ENCODE measurements around the gene KCNJ12. TPM values are rescaled to one million over a fixed set of nuclear protein-coding genes. Genes with fewer than 3 reads are reported as not detected.
"Not testable (repeated sequence)": the region's sequence is repeated elsewhere in the genome, so short reads cannot be mapped to it uniquely, and the experiment has no call there.

Gene KCNJ12
- total RNA-seq, 1 donor from 2014 or later = 2.2 TPM

DNA sequence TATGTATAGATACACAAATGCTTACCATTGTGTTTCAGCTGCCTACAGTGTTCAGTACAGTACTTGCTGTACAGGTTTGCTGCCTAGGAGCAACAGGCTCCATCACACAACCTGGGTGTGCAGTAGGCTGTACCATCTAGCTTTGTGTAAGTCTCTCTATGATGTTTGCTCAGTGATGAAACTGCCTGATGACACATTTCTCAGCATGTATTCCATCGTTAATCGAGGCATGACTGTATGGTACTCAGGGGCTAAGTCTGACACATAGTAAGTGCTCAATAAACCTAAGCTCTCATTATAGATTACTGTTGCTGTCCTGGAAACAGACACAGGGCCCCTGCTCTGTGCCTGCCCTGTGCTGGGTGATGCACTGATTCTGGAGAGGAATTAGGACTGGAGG, 18.1 kb downstream of the KCNJ12 start:
- intact Hi-C loops (cut with DNase I) = no loop called here
- no peak overlapping the region for H3K4me3 ChIP-seq
- TF ChIP-seq POLR2A (IDR thresholded peaks at IDR 0.05) = no peak
- no peak for TF ChIP-seq POLR2AphosphoS5 (IDR thresholded peaks at IDR 0.05; ENCODE audit: insufficient read depth in 1 of 2, low read depth in 1 of 2)

DNA sequence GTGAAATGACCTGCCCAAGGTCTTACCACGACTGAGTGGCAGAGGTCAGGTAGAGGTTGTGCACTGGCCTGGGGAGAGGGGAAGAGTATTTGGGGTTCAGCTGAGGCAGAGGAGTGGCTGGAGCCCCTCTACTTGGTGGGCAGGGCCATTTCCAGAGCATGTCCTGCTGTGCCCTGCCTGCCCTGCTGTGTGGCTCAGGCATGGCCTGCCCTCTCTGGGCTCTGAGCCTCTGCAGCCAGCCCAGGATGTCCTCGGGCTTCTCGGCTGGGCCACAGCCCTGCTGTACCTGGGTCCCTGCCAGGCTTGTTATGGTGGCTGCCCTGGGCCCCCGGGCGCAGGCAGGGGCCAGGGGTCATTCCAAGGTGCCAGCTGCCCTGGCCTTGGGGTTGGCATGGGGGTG, 19.6 kb downstream of the KCNJ12 start:
- peaks cover 10% of the 10 kb centered on the region for H3K4me1 ChIP-seq
- intact Hi-C loops (cut with DNase I) = no loop called here
- DNase-seq (ENCODE audit: extremely low spot score in 2 of 2) = no peak
- no peaks in the 10 kb centered on the region for H3K36me3 ChIP-seq
- no peaks in the 10 kb centered on the region for H3K9me3 ChIP-seq
- H3K27me3 ChIP-seq = no peaks in the 10 kb centered on the region
- no peak for TF ChIP-seq POLR2AphosphoS5 (IDR thresholded peaks at IDR 0.05; ENCODE audit: insufficient read depth in 1 of 2, low read depth in 1 of 2)
- H3K4me3 ChIP-seq = no peak overlapping the region
- no peak overlapping the region for H3K27ac ChIP-seq

More for the DNA sequence above, 18.1 kb downstream of the KCNJ12 start:
- Histone ChIP-seq H3K9me3 (no peaks in the 10 kb centered on the region), H3K4me1 (peaks cover 9% of the 10 kb centered on the region), H3K27me3 (no peaks in the 10 kb centered on the region), H3K36me3 (no peaks in the 10 kb centered on the region), H3K27ac (no peak overlapping the region)
- DNase-seq (ENCODE audit: extremely low spot score in 2 of 2) = no peak

DNA sequence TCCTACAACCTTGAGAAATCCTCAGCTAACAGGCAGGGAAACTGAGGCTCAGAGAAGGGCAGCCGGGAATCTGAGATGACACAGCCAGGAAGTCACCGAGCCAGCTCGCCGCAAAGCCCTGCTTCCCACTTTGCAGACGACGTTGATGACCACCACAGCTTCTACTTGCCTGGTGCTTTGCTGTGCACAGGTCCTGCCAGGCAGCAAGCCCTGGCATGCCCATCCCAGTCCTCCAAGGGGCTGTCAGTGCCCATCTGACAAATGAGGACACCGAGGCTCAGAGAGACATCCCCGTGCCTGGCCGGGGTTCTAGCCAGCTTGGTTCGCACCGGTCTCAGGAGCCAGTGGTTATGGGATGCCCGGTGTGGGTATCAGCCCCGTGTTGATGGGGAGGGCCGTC, 20.1 kb downstream of the KCNJ12 start:
- no peak for DNase-seq (ENCODE audit: extremely low spot score in 2 of 2)
- no peaks in the 10 kb centered on the region for H3K27me3 ChIP-seq
- no peak overlapping the region for H3K4me3 ChIP-seq
- H3K4me1 ChIP-seq = peaks cover 15% of the 10 kb centered on the region
- intact Hi-C loops (cut with DNase I) = no loop called here
- no peaks in the 10 kb centered on the region for H3K36me3 ChIP-seq
- TF ChIP-seq POLR2AphosphoS5 (IDR thresholded peaks at IDR 0.05; ENCODE audit: insufficient read depth in 1 of 2, low read depth in 1 of 2) (no peak), POLR2A (IDR thresholded peaks at IDR 0.05) (no peak)
- TF ChIP-seq, protein P1, sequence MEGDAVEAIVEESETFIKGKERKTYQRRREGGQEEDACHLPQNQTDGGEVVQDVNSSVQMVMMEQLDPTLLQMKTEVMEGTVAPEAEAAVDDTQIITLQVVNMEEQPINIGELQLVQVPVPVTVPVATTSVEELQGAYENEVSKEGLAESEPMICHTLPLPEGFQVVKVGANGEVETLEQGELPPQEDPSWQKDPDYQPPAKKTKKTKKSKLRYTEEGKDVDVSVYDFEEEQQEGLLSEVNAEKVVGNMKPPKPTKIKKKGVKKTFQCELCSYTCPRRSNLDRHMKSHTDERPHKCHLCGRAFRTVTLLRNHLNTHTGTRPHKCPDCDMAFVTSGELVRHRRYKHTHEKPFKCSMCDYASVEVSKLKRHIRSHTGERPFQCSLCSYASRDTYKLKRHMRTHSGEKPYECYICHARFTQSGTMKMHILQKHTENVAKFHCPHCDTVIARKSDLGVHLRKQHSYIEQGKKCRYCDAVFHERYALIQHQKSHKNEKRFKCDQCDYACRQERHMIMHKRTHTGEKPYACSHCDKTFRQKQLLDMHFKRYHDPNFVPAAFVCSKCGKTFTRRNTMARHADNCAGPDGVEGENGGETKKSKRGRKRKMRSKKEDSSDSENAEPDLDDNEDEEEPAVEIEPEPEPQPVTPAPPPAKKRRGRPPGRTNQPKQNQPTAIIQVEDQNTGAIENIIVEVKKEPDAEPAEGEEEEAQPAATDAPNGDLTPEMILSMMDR (IDR thresholded peaks at IDR 0.05) = no peak
- H3K9me3 ChIP-seq = no peaks in the 10 kb centered on the region
- peak overlapping the region; percentile 81 for H3K27ac ChIP-seq

GRCh38 chr17:21397341-21398190, 21.4 kb downstream of the KCNJ12 start:
- DNase-seq (ENCODE audit: extremely low spot score in 2 of 2) = no peak
- peaks cover 25% of the 10 kb centered on the region for H3K4me1 ChIP-seq
- intact Hi-C loops (cut with DNase I) = no loop called here
- H3K27me3 ChIP-seq = no peaks in the 10 kb centered on the region
- no peaks in the 10 kb centered on the region for H3K36me3 ChIP-seq
- TF ChIP-seq POLR2AphosphoS5 (IDR thresholded peaks at IDR 0.05; ENCODE audit: insufficient read depth in 1 of 2, low read depth in 1 of 2) (peak in 1 of 2 donors; percentile 70), POLR2A (IDR thresholded peaks at IDR 0.05) (no peak)
- H3K4me3 ChIP-seq = no peak overlapping the region
- H3K9me3 ChIP-seq = no peaks in the 10 kb centered on the region
- H3K27ac ChIP-seq = peak overlapping the region; percentile 81

DNA sequence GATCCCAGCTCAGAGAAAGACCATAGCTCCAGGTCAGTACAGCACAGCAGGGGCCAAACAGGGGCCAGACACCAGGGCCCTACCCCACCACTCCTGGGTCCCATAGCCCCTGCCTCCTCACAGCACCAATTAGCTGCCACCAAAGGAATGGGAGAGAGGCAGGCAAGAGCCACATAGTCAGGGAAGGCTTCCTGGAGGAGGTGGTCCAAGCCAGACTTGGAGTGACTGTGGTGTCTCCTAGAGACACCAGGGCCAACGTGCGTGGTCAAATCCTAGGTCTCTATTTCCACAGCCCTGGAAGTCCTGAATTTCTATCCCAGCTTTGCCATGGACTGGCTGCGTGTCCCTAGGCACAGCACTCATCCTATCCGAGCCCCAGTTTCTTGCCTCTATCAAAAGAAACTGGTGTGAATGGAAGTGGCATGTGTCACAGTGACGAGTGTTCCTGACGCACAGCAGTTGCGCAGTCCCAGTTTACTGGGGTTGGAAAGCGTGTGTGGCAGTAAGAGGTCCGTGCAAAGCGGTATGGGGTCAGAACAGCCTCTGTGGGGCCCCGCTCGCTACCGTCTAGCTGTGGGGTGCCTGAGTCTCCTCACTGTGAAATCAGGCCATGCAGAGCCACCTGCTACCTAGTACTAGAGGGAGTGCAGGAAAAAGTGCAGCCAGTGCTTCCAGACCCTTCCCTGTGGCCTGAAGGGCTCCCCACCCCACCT, 23.5 kb downstream of the KCNJ12 start:
- intact Hi-C loops (cut with DNase I) = loop anchor here (5.0 kb wide), 1 partner anchor 288 kb away; no protein-coding TSS in a partner anchor
- Histone ChIP-seq H3K9me3 (no peaks in the 10 kb centered on the region), H3K36me3 (no peaks in the 10 kb centered on the region), H3K27ac (no peak overlapping the region), H3K4me1 (peaks cover 29% of the 10 kb centered on the region), H3K4me3 (no peak overlapping the region), H3K27me3 (no peaks in the 10 kb centered on the region)
- no peak for DNase-seq (ENCODE audit: extremely low spot score in 2 of 2)
- TF ChIP-seq POLR2AphosphoS5 (IDR thresholded peaks at IDR 0.05; ENCODE audit: insufficient read depth in 1 of 2, low read depth in 1 of 2) (no peak), POLR2A (IDR thresholded peaks at IDR 0.05) (no peak)

DNA sequence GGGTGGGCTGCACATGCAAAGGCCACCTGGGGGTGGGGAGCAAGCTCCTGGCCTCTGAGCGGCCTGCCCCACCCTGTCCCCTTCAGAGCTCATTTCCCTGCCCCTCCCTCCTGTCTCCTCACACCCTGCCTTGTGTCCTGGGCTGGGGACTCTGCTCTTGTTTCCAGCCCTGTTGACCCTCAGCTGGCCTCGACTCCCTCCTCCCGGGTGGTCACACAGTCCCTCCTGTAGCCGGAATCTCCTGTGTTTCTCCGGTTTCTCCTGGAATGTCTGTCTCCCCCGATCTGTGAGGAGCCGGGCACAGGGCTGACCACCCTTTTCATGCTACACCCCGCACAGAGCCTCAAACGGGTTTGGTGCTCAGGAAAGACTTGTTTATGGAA, 24.0 kb downstream of the KCNJ12 start:
- H3K9me3 ChIP-seq; H3K36me3 ChIP-seq; H3K27me3 ChIP-seq; DNase-seq (ENCODE audit: extremely low spot score in 2 of 2); H3K27ac ChIP-seq; H3K4me3 ChIP-seq: not testable (repeated sequence)
- peaks cover 29% of the 10 kb centered on the region for H3K4me1 ChIP-seq
- intact Hi-C loops (cut with DNase I) = loop anchor here (5.0 kb wide), 1 partner anchor 287 kb away; no protein-coding TSS in a partner anchor

DNA sequence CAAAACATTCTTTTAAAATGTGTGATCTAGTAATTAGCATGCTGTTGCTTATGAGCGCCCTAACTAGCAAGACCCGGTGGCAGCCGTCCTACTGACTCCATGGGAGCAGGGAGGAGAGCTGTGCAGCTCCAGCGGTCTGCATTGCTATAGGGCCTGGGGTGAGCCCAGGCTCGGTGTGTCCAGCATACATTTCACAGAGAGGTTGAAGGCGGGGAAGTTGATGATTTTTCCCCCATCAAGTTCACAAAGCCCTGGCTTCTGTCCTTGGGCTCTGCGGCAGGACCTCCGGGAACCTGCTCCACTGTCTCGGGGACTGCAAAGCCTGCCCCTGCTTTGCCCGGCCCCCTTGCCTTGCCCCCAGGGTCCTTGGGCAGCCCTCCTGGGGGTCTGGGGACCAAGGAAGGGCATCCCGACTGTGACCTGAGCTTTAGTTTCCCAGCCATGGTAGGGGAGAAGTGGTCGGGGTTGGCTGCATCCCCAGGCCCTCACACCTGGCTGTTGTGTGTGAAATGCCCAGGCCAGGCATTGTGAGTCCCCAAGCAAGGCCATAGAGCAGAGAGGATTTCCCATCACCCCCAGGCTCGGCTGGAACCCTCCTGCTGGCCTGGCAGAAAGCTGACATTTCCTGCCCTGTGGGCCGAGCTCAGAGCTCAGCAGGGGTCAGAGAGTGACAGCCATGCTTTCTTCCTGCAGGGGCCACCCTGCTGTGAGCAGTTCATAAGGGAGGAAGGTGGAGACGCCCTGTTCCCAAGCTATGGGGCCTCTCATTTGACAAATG, 24.8 kb downstream of the KCNJ12 start:
- peaks cover 29% of the 10 kb centered on the region for H3K4me1 ChIP-seq
- TF ChIP-seq, protein P1 (IDR thresholded peaks at IDR 0.05) = no peak
- no peak for TF ChIP-seq POLR2AphosphoS5 (IDR thresholded peaks at IDR 0.05; ENCODE audit: insufficient read depth in 1 of 2, low read depth in 1 of 2)
- no peak for TF ChIP-seq POLR2A (IDR thresholded peaks at IDR 0.05)
- H3K36me3 ChIP-seq = no peaks in the 10 kb centered on the region
- H3K27me3 ChIP-seq = no peaks in the 10 kb centered on the region
- no peaks in the 10 kb centered on the region for H3K9me3 ChIP-seq
- no peak for DNase-seq (ENCODE audit: extremely low spot score in 2 of 2)
- peak overlapping the region; percentile 80 for H3K27ac ChIP-seq
- intact Hi-C loops (cut with DNase I) = loop anchor here (5.0 kb wide), 1 partner anchor 286 kb away; no protein-coding TSS in a partner anchor
- H3K4me3 ChIP-seq = no peak overlapping the region
